Putamen (tissue), 1 donor: ENCODE results near the gene RPS14.

ENCODE experiments used
- DNase-seq: peaks from one replicate; pipeline ENCODE4 v3.0.0-alpha.2; 2016; ENCODE audit warnings: low spot score

Gene RPS14

GRCh38 chr5:150413176-150413901 lies 36.2 kb downstream of the RPS14 start:
- DNase-seq: no peak

GRCh38 chr5:150412319-150413175 lies 37.0 kb downstream of the RPS14 start, which contains the start of gene CD74:
Gene CD74, minus strand, starts transcription at chr5:150412910. Its CDS starts 161 bp downstream, at chr5:150412749.
- DNase-seq: peak; percentile 73

GRCh38 chr5:150411245-150411979 lies 38.1 kb downstream of the RPS14 start:
- no peak for DNase-seq

DNA sequence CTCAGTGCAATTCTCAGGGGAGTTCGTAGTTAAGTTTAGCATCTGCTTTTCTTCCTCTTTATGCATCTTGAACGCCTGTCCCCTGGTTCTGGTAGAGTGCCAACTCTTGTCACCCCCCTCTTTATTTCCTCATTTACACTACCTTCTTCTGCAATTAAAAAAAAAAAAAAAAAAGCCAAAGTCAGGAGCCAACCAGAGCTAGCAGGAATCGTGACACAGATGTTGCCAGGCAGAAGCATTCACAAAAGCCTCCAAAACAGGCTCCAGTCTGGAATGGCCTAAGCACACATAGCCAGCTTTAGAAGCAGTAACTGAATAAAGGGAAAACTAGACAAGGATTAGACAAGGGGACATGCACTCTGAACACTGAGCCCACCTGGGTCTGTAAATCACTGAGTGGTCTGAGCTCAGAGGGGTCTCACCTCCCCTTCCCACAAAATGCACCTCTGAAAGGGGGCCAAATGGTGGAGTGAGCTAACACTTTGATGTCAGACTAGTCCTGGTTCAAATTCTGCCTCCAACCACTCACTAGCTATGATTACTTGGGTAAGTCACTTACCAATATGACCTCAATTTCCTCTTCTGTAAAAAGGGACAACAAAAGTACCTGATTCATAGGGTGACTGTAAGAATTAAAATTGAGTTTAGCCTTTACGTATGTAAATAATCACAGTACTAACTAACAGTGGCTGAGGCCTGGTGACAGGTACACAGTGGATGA lies 38.9 kb downstream of the RPS14 start:
- DNase-seq: peak; percentile 84

DNA sequence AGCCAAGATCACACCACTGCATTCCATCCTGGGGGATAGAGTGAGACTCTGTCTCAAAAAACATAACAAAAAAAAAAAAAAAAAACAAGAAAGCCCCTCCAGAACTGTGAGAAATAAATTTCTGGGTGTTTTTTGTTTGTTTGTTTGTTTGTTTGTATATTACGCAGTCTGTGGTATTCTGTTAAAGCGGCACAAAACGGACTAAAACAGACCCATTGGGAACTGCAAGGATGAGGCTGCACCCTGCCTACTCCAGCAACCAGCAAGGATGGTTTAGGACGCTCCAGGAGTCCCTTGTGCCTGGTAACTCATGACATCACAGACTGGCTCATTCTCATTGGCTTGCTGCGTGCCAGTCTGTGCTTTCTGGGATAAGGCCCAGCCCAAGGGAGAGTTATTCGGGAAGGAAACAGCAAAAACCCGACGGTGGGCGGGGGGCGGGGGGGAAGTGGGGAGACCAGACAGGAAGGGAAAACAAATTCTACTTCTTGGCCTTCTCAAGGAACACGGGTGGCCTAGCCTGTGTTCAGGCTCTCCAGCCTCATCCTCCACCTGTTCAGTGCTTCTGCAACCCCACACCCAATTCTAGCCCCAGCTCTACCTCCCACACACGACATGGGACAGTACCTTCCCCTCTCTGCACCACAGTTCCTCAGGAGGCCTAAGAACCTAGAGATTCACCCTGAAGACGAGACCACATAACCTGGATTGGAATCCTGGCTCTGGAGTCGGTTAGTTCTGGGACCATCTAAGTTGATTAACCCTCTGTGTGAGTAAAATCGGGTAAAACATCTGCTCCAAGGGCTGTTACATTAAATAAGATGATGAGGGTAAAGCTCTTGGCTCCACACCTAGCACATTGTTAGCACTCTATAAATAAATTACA lies 39.7 kb downstream of the RPS14 start:
- peak; percentile 92 for DNase-seq

GRCh38 chr5:150408231-150408943 lies 41.2 kb downstream of the RPS14 start:
- no peak for DNase-seq

GRCh38 chr5:150407096-150407720 lies 42.3 kb downstream of the RPS14 start:
- no peak for DNase-seq

- DNase-seq: no peak
Observed at GRCh38 chr5:150406723-150407095, 42.8 kb downstream of the RPS14 start.

GRCh38 chr5:150406103-150406722 lies 43.3 kb downstream of the RPS14 start:
- DNase-seq: no peak

DNA sequence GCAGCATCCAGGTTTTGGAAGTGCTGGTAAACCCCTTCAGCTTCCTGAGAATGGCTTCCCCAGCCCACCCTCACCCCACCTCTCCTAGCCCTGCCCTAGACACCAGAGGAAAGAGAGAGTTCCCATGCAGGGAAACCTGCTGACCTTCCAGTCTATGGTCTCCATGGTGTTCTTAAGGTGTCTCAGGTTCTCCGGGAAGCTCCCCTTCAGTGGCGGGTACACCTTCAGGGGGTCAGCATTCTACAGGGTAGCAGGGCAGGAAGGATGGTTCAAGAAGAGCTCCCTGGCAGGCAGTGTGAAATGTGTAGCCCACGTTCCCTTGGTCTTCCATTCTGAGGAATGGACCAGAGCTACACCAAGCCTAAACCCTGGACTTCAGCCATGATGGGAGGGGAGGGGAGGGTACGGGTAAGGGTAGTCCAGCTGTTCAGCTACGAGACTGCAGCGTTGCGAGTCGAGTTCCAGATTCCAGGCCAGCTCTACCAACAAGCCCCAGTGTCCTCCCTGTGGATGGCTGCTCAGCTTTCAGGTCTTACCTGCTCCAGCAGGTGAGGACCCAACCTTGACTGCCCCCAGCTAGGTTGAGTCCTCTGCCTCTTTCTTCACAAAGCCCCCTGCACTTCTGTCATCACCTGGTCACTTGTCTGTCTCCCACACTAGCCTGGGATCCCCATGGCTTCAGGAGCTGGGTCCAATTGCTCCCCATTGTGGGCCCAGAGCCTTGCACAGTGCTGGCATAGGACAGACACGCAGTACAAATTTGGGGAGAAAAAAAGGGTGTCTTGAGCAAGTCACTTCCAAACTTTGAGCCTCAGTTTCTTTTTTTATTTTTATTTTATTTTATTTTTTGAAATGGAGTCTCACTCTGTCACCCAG lies 44.4 kb downstream of the RPS14 start:
- no peak for DNase-seq

GRCh38 chr5:150404535-150404934 lies 45.0 kb downstream of the RPS14 start:
- DNase-seq: no peak

- no peak for DNase-seq
Observed at GRCh38 chr5:150404121-150404520, 45.4 kb downstream of the RPS14 start.

- DNase-seq: no peak
Observed at GRCh38 chr5:150402901-150403342, 46.6 kb downstream of the RPS14 start.

- DNase-seq: no peak
Observed at GRCh38 chr5:150402229-150402773, 47.2 kb downstream of the RPS14 start.

- no peak for DNase-seq
Observed at GRCh38 chr5:150401376-150402228, 47.9 kb downstream of the RPS14 start.

DNA sequence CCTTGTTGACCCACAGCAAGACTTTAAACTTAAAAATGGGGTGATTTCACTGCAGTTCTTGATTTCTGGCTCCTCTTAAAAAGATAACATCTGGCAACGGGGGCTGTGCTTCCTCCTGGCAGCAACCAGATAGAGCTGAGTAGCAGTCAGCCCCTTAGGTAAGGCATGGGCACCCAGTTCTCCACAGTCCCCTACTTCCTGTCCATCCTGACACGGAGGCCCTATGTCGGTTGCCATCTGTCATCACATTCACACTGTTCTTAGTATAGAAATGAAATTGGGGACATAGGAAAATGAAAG lies 48.5 kb downstream of the RPS14 start:
- DNase-seq: no peak
